ENCODE data around the gene APCDD1. TPM values are rescaled to one million over a fixed set of nuclear protein-coding genes. Genes with fewer than 3 reads are reported as not detected.

Gene APCDD1
- total and polyA plus RNA-seq, 2 experiments from 2014 or later: 0.31 to 1.0 TPM

DNA sequence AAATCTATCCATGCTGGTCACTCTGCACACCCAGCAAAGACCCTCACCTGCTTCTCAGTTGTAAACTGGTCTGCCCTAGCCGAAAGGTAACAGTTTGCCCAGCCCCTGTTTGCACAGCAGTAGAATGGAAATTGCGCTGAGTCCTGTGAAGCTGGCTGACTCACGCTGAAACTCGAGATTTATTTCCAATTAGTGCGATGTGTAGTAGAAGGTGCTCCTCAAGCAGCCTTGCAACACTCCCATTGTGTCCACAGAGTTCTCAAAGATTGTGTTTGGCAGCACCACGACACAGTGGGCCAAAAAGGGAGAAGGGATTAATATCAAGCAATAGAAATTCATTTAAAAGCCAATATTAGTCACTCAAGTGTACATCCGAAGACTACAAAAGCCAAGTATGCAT is 21.7 kb upstream of the APCDD1 start:
- no peaks in the 10 kb centered on the region for H3K9me3 Mint-ChIP-seq
- no peaks in the 10 kb centered on the region for H3F3A ChIP-seq (replicated peaks; ENCODE audit: low read depth)
- no peaks in the 10 kb centered on the region for H3K27me3 ChIP-seq (ENCODE audit: insufficient read depth)
- no peak overlapping the region for H3K4me2 ChIP-seq
- DNase-seq (ENCODE audit: low spot score) (no peak), ATAC-seq (no peak)
- no peaks in the 10 kb centered on the region for H3K4me1 Mint-ChIP-seq
- H3K9me2 ChIP-seq (ENCODE audit: insufficient read depth): no peaks in the 10 kb centered on the region; the same call in 1 of the 2 replicates
- H3K4me3 ChIP-seq: no peak overlapping the region
- H3K79me2 ChIP-seq (replicated peaks; ENCODE audit: insufficient read depth): no peaks in the 10 kb centered on the region
- H3K27ac ChIP-seq (ENCODE audit: low read depth): no peak overlapping the region
- no peak overlapping the region for H2AFZ ChIP-seq
- no peaks in the 10 kb centered on the region for H4K20me1 ChIP-seq (replicated peaks; ENCODE audit: insufficient read depth)
- TF ChIP-seq, protein P1, sequence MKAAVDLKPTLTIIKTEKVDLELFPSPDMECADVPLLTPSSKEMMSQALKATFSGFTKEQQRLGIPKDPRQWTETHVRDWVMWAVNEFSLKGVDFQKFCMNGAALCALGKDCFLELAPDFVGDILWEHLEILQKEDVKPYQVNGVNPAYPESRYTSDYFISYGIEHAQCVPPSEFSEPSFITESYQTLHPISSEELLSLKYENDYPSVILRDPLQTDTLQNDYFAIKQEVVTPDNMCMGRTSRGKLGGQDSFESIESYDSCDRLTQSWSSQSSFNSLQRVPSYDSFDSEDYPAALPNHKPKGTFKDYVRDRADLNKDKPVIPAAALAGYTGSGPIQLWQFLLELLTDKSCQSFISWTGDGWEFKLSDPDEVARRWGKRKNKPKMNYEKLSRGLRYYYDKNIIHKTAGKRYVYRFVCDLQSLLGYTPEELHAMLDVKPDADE (IDR thresholded peaks at IDR 0.05): no peak
- TF ChIP-seq, protein P2, sequence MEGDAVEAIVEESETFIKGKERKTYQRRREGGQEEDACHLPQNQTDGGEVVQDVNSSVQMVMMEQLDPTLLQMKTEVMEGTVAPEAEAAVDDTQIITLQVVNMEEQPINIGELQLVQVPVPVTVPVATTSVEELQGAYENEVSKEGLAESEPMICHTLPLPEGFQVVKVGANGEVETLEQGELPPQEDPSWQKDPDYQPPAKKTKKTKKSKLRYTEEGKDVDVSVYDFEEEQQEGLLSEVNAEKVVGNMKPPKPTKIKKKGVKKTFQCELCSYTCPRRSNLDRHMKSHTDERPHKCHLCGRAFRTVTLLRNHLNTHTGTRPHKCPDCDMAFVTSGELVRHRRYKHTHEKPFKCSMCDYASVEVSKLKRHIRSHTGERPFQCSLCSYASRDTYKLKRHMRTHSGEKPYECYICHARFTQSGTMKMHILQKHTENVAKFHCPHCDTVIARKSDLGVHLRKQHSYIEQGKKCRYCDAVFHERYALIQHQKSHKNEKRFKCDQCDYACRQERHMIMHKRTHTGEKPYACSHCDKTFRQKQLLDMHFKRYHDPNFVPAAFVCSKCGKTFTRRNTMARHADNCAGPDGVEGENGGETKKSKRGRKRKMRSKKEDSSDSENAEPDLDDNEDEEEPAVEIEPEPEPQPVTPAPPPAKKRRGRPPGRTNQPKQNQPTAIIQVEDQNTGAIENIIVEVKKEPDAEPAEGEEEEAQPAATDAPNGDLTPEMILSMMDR (conservative IDR thresholded peaks at IDR 0.05; ENCODE audit: low read depth in 2 of 2): no peak
- TF ChIP-seq STAT1 (IDR thresholded peaks at IDR 0.05; ENCODE audit: unreplicated experiment): no peak
- TF ChIP-seq JUNB (IDR thresholded peaks at IDR 0.05; ENCODE audit: unreplicated experiment): no peak
- TF ChIP-seq, protein P3, sequence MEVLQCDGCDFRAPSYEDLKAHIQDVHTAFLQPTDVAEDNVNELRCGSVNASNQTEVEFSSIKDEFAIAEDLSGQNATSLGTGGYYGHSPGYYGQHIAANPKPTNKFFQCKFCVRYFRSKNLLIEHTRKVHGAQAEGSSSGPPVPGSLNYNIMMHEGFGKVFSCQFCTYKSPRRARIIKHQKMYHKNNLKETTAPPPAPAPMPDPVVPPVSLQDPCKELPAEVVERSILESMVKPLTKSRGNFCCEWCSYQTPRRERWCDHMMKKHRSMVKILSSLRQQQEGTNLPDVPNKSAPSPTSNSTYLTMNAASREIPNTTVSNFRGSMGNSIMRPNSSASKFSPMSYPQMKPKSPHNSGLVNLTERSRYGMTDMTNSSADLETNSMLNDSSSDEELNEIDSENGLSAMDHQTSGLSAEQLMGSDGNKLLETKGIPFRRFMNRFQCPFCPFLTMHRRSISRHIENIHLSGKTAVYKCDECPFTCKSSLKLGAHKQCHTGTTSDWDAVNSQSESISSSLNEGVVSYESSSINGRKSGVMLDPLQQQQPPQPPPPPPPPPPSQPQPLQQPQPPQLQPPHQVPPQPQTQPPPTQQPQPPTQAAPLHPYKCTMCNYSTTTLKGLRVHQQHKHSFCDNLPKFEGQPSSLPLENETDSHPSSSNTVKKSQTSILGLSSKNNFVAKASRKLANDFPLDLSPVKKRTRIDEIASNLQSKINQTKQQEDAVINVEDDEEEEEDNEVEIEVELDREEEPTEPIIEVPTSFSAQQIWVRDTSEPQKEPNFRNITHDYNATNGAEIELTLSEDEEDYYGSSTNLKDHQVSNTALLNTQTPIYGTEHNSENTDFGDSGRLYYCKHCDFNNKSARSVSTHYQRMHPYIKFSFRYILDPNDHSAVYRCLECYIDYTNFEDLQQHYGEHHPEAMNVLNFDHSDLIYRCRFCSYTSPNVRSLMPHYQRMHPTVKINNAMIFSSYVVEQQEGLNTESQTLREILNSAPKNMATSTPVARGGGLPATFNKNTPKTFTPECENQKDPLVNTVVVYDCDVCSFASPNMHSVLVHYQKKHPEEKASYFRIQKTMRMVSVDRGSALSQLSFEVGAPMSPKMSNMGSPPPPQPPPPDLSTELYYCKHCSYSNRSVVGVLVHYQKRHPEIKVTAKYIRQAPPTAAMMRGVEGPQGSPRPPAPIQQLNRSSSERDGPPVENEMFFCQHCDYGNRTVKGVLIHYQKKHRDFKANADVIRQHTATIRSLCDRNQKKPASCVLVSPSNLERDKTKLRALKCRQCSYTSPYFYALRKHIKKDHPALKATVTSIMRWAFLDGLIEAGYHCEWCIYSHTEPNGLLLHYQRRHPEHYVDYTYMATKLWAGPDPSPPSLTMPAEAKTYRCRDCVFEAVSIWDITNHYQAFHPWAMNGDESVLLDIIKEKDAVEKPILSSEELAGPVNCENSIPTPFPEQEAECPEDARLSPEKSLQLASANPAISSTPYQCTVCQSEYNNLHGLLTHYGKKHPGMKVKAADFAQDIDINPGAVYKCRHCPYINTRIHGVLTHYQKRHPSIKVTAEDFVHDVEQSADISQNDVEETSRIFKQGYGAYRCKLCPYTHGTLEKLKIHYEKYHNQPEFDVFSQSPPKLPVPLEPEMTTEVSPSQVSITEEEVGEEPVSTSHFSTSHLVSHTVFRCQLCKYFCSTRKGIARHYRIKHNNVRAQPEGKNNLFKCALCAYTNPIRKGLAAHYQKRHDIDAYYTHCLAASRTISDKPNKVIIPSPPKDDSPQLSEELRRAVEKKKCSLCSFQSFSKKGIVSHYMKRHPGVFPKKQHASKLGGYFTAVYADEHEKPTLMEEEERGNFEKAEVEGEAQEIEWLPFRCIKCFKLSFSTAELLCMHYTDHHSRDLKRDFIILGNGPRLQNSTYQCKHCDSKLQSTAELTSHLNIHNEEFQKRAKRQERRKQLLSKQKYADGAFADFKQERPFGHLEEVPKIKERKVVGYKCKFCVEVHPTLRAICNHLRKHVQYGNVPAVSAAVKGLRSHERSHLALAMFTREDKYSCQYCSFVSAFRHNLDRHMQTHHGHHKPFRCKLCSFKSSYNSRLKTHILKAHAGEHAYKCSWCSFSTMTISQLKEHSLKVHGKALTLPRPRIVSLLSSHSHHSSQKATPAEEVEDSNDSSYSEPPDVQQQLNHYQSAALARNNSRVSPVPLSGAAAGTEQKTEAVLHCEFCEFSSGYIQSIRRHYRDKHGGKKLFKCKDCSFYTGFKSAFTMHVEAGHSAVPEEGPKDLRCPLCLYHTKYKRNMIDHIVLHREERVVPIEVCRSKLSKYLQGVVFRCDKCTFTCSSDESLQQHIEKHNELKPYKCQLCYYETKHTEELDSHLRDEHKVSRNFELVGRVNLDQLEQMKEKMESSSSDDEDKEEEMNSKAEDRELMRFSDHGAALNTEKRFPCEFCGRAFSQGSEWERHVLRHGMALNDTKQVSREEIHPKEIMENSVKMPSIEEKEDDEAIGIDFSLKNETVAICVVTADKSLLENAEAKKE (CRISPR knock-in tag; IDR thresholded peaks at IDR 0.05): no peak
- TF ChIP-seq EZH2phosphoT487 (IDR thresholded peaks at IDR 0.05; ENCODE audit: unreplicated experiment): no peak
- no peak for TF ChIP-seq ZNF114 (CRISPR knock-in tag; IDR thresholded peaks at IDR 0.05)
- TF ChIP-seq NANOG (IDR thresholded peaks at IDR 0.05; ENCODE audit: borderline replicate concordance): no peak
- no peak for TF ChIP-seq ZNF331 (CRISPR knock-in tag; IDR thresholded peaks at IDR 0.05; ENCODE audit: low read depth)
- no peak for TF ChIP-seq EZH2 (IDR thresholded peaks at IDR 0.05; ENCODE audit: low read depth, unreplicated experiment)
- TF ChIP-seq CREB1 (CRISPR knock-in tag; IDR thresholded peaks at IDR 0.05; ENCODE audit: low read depth): no peak
- no peak for TF ChIP-seq POLR2AphosphoS5 (IDR thresholded peaks at IDR 0.05; ENCODE audit: low read depth)
- TF ChIP-seq, protein P4, sequence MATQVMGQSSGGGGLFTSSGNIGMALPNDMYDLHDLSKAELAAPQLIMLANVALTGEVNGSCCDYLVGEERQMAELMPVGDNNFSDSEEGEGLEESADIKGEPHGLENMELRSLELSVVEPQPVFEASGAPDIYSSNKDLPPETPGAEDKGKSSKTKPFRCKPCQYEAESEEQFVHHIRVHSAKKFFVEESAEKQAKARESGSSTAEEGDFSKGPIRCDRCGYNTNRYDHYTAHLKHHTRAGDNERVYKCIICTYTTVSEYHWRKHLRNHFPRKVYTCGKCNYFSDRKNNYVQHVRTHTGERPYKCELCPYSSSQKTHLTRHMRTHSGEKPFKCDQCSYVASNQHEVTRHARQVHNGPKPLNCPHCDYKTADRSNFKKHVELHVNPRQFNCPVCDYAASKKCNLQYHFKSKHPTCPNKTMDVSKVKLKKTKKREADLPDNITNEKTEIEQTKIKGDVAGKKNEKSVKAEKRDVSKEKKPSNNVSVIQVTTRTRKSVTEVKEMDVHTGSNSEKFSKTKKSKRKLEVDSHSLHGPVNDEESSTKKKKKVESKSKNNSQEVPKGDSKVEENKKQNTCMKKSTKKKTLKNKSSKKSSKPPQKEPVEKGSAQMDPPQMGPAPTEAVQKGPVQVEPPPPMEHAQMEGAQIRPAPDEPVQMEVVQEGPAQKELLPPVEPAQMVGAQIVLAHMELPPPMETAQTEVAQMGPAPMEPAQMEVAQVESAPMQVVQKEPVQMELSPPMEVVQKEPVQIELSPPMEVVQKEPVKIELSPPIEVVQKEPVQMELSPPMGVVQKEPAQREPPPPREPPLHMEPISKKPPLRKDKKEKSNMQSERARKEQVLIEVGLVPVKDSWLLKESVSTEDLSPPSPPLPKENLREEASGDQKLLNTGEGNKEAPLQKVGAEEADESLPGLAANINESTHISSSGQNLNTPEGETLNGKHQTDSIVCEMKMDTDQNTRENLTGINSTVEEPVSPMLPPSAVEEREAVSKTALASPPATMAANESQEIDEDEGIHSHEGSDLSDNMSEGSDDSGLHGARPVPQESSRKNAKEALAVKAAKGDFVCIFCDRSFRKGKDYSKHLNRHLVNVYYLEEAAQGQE (IDR thresholded peaks at IDR 0.05; ENCODE audit: unreplicated experiment): no peak
- no peaks in the 10 kb centered on the region for H3K36me3 ChIP-seq (ENCODE audit: insufficient read depth)
- peaks cover 4% of the 10 kb centered on the region for H3K27me3 Mint-ChIP-seq (ENCODE audit: insufficient read depth, low read depth, poor library complexity)
- H3K4me1 ChIP-seq (ENCODE audit: insufficient read depth): no peaks in the 10 kb centered on the region
- no peak overlapping the region for H3K27ac Mint-ChIP-seq
- H3K36me3 Mint-ChIP-seq (ENCODE audit: low read depth): no peaks in the 10 kb centered on the region
- no peak overlapping the region for H3K4me3 Mint-ChIP-seq

Measured in GM23338 (cell line).